ENCODE results near the gene TCF7L2. TPM values are rescaled to one million over a fixed set of nuclear protein-coding genes. Genes with fewer than 3 reads are reported as not detected.

TCF7L2 gene
- total RNA-seq, 1 donor from 2014 or later, result 17.2 TPM

- DNase-seq, result no peak
These were observed 198.9 kb downstream of the TCF7L2 start for GRCh38 chr10:113148901-113149300.

- DNase-seq, result no peak
These were observed 199.6 kb downstream of the TCF7L2 start for GRCh38 chr10:113149626-113150025.

GRCh38 chr10:113151190-113151666 lies 201.2 kb downstream of the TCF7L2 start:
- DNase-seq, result no peak

- no peak for DNase-seq
These were observed 203.6 kb downstream of the TCF7L2 start for GRCh38 chr10:113153493-113154102.

GRCh38 chr10:113157441-113157840 lies 207.4 kb downstream of the TCF7L2 start:
- DNase-seq, result no peak

- DNase-seq, result no peak
These were observed 208.1 kb downstream of the TCF7L2 start for GRCh38 chr10:113158183-113158582.

GRCh38 chr10:113159563-113159962 lies 209.5 kb downstream of the TCF7L2 start:
- DNase-seq, result no peak

GRCh38 chr10:113160641-113161040 lies 210.6 kb downstream of the TCF7L2 start:
- DNase-seq, result no peak

- no peak for DNase-seq
These were observed 211.0 kb downstream of the TCF7L2 start for GRCh38 chr10:113161066-113161465.

GRCh38 chr10:113162960-113163359 lies 212.9 kb downstream of the TCF7L2 start:
- no peak for DNase-seq

- no peak for DNase-seq
These were observed 215.6 kb downstream of the TCF7L2 start for GRCh38 chr10:113165673-113166072.

GRCh38 chr10:113167702-113168101 lies 217.7 kb downstream of the TCF7L2 start:
- no peak for DNase-seq

- DNase-seq, result no peak
These were observed 218.5 kb downstream of the TCF7L2 start for GRCh38 chr10:113168584-113168983.

- no peak for DNase-seq
These were observed 219.1 kb downstream of the TCF7L2 start for GRCh38 chr10:113169111-113169510.

- no peak for DNase-seq
These were observed 219.9 kb downstream of the TCF7L2 start for GRCh38 chr10:113169853-113170460.

GRCh38 chr10:113171662-113172061 lies 221.6 kb downstream of the TCF7L2 start:
- DNase-seq, result no peak

GRCh38 chr10:113175176-113175575 lies 225.1 kb downstream of the TCF7L2 start:
- DNase-seq, result no peak

GRCh38 chr10:113175756-113176651 lies 226.0 kb downstream of the TCF7L2 start:
- DNase-seq, result no peak

GRCh38 chr10:113176652-113177155 lies 226.7 kb downstream of the TCF7L2 start:
- DNase-seq, result no peak

- DNase-seq, result peak; percentile 74
These were observed 227.3 kb downstream of the TCF7L2 start for GRCh38 chr10:113177156-113177935.

GRCh38 chr10:113177936-113178335 lies 227.9 kb downstream of the TCF7L2 start:
- DNase-seq, result no peak

- DNase-seq, result no peak
These were observed 228.7 kb downstream of the TCF7L2 start for GRCh38 chr10:113178771-113179170.

All from tongue (tissue), 2 donors.